Uterus (tissue), 4 donors: ENCODE measurements around the gene EXTL1. TPM values are rescaled to one million over a fixed set of nuclear protein-coding genes. Genes with fewer than 3 reads are reported as not detected.

ENCODE experiments used
- DNase-seq, 2 donors: peaks; one replicate each; pipeline ENCODE4 v3.0.0-alpha.2; 2019 to 2020
- H3K27ac ChIP-seq, 2 donors: fragments of 200-600 bp; sonication (generic); 1 replicate in 1 of 2; 2 replicates in 1 of 2; pipeline ENCODE4 v1.5.1; 2016 to 2018
- H3K27me3 ChIP-seq, 2 donors: fragments of 200-600 bp; sonication (generic); one replicate each; pipeline ENCODE4 v1.5.1; 2018 to 2019; ENCODE audit warnings: control low read depth in 1 of 2
- H3K36me3 ChIP-seq, 2 donors: fragments of 200-600 bp; sonication (generic); one replicate each; pipeline ENCODE4 v1.5.1; 2019; ENCODE audit warnings: control low read depth in 1 of 2
- H3K4me1 ChIP-seq, 2 donors: fragments of 200-600 bp; sonication (generic); one replicate each; pipeline ENCODE4 v1.5.1; 2018 to 2019; ENCODE audit warnings: control low read depth in 1 of 2
- H3K4me3 ChIP-seq, 2 donors: fragments of 200-600 bp; sonication (generic); 1 replicate in 1 of 2; 2 replicates in 1 of 2; pipeline ENCODE4 v1.5.1; 2018 to 2019; ENCODE audit warnings: mild to moderate bottlenecking in 1 of 2
- H3K9me3 ChIP-seq, 2 donors: fragments of 200-600 bp; sonication (generic); one replicate each; pipeline ENCODE4 v1.5.1; 2019; ENCODE audit warnings: control low read depth in 1 of 2
- POLR2A ChIP-seq, 2 donors: fragments of 450-650 bp; IDR thresholded peaks; one replicate each; pipeline ENCODE4 v1.6.1; 2016; ENCODE audit warnings: antibody characterized with exemption in 2 of 2, mild to moderate bottlenecking in 1 of 2, moderate library complexity in 1 of 2
- intact Hi-C: fragments of 100-400 bp; cut with DNase I; formaldehyde crosslinking; loops from one replicate; pipeline ENCODE4 v1.15.1; 2023; ENCODE audit warnings: low total_unique reads
- total RNA-seq, 4 donors: library from RNA; depleted of rRNA in 3 of 4; stranded (reverse); fragments of >200 nt in 3 of 4; gene quantifications; one replicate each; pipeline versions ENCODE4 v1.1.0 to v1.2.4, GENCODE V29; 2014 to 2023
- TF ChIP-seq, protein P1 (sequence below), 4 experiments: fragments of 200-600 bp in 2 of 4; fragments of 450-650 bp in 2 of 4; sonication (generic) in 2 of 4; IDR thresholded peaks; one replicate each; pipeline ENCODE4 v1.5.1; 2016 to 2019; ENCODE audit warnings: antibody characterized with exemption in 4 of 4, mild to moderate bottlenecking in 2 of 4, moderate library complexity in 1 of 4
- donor health status: DM: yes; HTN: yes; CAD: no.

Gene EXTL1
- total RNA-seq, 4 donors from 2014 or later: 0.26 to 2.7 (median 1.7) TPM; not detected in 1

DNA sequence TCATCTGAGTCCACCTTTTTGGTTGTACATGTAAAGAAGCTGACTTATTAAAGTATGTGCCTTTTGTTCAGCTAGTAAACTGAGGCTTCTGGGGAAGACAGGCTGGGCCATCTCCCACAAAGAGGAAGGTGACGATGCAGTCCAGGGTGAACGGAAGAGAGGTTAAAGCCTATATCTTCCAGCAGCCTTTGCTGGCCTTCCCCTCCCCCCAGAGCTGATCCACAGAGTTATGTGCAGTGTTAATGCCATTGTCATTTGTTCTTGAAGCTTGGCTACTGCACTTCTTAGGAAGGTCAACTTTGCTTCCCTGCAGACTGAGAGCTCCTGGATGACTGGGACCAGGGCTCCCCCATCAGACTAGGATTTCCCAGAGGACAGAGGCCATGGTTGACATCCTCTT is 22.2 kb downstream of the EXTL1 start:
- Histone ChIP-seq H3K4me3 (no peak overlapping the region), H3K36me3 (no peaks in the 10 kb centered on the region), H3K9me3 (no peaks in the 10 kb centered on the region), H3K27me3 (peaks cover 11 to 14% of the 10 kb centered on the region in 2 donors), H3K27ac (no peak overlapping the region), H3K4me1 (peaks cover 0 to 10% of the 10 kb centered on the region in 2 donors)
- DNase-seq: no peak
- intact Hi-C loops: no loop called here
- TF ChIP-seq, protein P1, sequence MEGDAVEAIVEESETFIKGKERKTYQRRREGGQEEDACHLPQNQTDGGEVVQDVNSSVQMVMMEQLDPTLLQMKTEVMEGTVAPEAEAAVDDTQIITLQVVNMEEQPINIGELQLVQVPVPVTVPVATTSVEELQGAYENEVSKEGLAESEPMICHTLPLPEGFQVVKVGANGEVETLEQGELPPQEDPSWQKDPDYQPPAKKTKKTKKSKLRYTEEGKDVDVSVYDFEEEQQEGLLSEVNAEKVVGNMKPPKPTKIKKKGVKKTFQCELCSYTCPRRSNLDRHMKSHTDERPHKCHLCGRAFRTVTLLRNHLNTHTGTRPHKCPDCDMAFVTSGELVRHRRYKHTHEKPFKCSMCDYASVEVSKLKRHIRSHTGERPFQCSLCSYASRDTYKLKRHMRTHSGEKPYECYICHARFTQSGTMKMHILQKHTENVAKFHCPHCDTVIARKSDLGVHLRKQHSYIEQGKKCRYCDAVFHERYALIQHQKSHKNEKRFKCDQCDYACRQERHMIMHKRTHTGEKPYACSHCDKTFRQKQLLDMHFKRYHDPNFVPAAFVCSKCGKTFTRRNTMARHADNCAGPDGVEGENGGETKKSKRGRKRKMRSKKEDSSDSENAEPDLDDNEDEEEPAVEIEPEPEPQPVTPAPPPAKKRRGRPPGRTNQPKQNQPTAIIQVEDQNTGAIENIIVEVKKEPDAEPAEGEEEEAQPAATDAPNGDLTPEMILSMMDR (IDR thresholded peaks at IDR 0.05): no peak
- no peak for TF ChIP-seq POLR2A (IDR thresholded peaks at IDR 0.05)

DNA sequence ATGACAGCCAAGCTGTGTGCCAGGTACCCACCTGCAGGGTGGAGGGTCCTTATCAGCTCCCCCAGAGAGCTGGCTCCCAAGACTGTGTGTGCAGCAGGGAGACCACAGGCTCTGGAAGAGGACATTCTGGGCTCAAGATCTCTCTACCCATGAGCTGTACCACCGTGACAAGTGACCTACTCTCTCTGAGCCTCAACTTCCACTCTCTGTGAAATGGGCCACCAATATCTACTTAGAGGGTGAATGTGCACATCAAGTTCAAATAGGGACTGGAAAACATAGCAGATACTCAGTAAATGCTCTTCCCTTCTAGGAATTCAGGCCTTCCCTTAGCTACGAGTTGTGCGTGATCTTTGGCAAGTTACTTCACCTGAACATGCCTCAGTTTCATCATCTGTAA is 22.8 kb downstream of the EXTL1 start:
- Histone ChIP-seq H3K4me1 (peaks cover 0 to 10% of the 10 kb centered on the region in 2 donors), H3K4me3 (no peak overlapping the region), H3K36me3 (no peaks in the 10 kb centered on the region), H3K9me3 (no peaks in the 10 kb centered on the region), H3K27me3 (peaks cover 11 to 14% of the 10 kb centered on the region in 2 donors), H3K27ac (no peak overlapping the region)
- TF ChIP-seq, protein P1 (IDR thresholded peaks at IDR 0.05): no peak
- TF ChIP-seq POLR2A (IDR thresholded peaks at IDR 0.05): no peak
- no peak for DNase-seq
- intact Hi-C loops: no loop called here

DNA sequence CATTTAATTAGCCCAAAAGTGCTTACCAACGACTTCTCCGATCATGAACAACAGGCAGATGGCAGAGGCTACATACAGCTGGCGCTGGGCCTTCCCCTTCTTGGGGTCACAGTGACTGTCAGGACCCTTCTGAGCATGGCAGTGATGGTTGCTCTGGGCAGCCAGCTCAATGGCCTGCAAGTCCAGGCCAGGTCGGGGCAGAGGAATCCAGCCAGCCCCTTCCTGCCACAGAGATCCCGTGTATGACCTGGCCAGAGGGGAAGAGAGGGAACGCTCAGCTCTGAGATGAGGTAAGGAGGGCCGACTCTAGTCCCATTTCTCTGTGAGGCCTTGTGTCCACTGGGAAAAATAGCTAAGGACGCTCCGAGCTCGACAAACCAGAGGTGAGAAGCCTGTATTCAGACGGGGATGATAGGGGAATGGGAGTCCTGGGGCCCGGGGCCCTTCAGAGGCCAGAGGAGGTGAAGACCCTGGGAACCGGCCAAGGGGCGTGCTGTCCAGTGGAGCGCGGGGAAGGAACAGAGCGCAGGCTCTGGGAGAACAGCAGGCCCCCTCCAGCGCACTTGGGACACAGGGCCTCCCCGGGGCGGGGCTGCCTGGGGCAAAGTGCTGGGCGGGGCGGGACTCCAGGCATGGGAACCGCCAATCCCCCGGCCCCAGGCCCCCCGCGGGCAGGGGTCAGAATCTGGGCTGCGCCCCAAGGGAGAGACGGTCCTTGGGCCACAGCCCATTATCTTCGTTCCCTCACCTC is 23.6 kb downstream of the EXTL1 start:
- Histone ChIP-seq H3K36me3 (no peaks in the 10 kb centered on the region), H3K4me3 (no peak overlapping the region), H3K27ac (no peak overlapping the region), H3K9me3 (no peaks in the 10 kb centered on the region), H3K4me1 (peaks cover 0 to 10% of the 10 kb centered on the region in 2 donors), H3K27me3 (peaks cover 11 to 14% of the 10 kb centered on the region in 2 donors)
- no peak for DNase-seq
- intact Hi-C loops: no loop called here
- TF ChIP-seq, protein P1 (IDR thresholded peaks at IDR 0.05): no peak
- no peak for TF ChIP-seq POLR2A (IDR thresholded peaks at IDR 0.05)

DNA sequence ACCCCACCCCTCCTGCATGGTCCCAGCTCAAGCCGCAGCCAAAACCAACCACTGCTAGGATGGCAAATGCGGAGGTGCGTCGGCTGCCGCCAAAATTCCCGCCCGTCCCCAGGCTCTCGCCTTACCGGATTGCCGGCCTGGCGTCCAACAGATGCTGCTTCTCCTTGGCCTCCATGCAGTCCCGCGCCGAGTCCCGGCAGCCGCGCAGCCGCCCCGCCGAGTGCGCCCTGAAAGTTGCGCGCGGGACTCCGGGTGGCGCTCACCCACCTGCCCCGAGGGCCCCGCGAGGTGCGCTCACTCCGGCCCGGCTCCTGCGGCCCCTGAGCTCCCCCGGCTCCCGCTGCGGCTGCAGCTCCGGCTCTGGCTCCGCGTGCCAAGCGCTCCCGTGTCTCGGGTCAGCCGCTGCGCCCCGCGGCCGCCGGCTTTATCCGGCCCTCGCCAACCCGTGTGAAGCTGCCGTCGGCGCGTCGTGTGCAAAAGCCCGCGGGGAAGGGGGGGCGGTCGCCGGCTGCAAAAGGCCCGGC is 24.2 kb downstream of the EXTL1 start, which contains the start of gene SLC30A2:
Gene SLC30A2, minus strand, starts transcription at position 397 of the 524 bp plus-strand sequence. Its CDS starts 222 bp downstream, at position 175.
- intact Hi-C loops: no loop called here
- Histone ChIP-seq H3K9me3 (no peaks in the 10 kb centered on the region), H3K27me3 (peaks cover 11 to 14% of the 10 kb centered on the region in 2 donors), H3K36me3 (no peaks in the 10 kb centered on the region), H3K27ac (no peak within 1 kb of the TSS), H3K4me1 (peaks cover 0 to 10% of the 10 kb centered on the region in 2 donors), H3K4me3 (no peak within 1 kb of the TSS)
- no peak for DNase-seq
- no peak for TF ChIP-seq POLR2A (IDR thresholded peaks at IDR 0.05)
- TF ChIP-seq, protein P1 (IDR thresholded peaks at IDR 0.05): no peak
